Measurements from ENCODE around the gene HAVCR1.
"Not testable (repeated sequence)": the region's sequence is repeated elsewhere in the genome, so short reads cannot be mapped to it uniquely, and the experiment has no call there.

The HAVCR1 gene

DNA sequence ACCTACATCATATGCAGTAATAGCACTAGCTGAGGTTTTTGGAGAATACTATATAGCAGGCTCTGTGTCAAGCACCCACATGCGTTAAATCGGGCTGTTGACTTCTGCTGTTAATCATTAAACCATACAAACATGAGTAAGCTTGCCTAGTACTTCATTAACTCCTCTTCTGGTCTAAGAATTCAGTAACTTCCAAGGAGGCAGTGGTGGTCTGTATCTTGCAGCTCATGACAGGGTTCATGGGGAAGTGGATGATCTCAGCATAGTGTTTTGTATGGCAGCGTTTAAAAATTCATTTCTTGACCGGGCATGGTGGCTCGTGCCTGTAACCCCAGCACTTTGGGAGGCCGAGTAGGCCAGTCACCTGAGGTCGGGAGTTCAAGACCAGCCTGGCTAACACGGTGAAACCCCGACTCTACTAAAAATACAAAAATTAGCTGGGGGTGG, at the start of gene HAVCR1:
TSS of gene HAVCR1 (minus strand) at position 24 of the 447 bp plus-strand sequence. CDS start 1,173 bp downstream, outside the sequence.
- in situ Hi-C loops (cut with MboI; ENCODE audit: low sequenced_read_pairs), result no loop called here

GRCh38 chr5:157107508-157107907, 48.6 kb upstream of the HAVCR1 start:
- in situ Hi-C loops (cut with MboI; ENCODE audit: low sequenced_read_pairs), result no loop called here

GRCh38 chr5:157106630-157107461, 47.9 kb upstream of the HAVCR1 start:
- in situ Hi-C loops (cut with MboI; ENCODE audit: low sequenced_read_pairs), result no loop called here

DNA sequence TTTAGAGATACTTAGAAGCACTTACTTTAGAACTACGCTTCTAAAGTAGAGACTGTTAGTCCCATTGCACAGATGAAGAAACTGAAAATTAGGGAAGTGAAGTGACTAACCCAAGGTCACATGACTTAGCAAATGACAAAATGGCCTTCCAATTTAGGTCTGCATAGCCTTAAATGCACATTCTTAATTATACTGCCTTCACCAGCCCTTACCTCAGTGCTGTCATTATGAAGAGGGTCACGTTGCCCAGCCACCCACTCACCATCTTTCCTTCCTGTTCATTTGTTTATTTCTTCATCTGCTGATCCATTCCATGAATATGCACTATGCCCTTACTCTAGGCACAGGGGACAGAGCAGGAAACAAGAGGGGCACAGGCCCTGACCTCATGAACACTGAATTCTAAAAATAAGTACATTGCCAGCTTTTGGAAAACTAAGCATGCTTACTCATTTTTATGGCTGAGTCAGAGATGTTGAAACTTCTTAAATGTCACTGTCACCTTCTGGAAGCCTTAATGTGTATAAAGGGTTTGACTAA, 41.3 kb upstream of the HAVCR1 start:
- in situ Hi-C loops (cut with MboI; ENCODE audit: low sequenced_read_pairs), result no loop called here

DNA sequence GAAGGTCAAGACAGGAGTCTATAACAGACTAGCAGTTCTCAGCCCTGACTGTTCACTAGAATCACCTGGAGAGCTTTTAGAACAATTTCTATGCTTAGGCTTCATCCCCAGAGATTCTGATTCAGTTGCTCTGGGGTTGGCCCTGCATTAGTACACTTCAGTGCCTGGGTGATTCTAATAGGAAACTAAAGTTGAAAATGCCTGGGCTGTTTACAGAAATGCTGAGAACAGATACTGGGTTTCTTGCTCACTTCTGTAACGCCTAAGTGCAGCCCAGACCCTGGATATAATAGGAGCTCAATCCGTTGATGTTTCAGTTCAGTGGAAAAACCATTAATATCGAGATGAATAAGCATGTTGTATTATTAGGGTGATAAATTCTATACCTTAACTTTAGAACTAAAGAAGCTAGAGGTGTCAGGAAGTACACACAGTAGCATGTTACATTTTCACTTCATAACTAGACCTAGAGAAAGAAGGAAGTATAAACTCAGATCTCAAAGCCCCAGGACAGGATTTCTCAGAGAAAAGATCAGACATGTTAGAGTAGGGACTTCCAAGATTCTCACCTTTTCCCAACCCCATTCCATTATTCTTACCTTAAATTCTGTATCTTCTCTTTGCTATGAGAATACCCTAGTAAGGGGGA, 29.6 kb upstream of the HAVCR1 start:
- in situ Hi-C loops (cut with MboI; ENCODE audit: low sequenced_read_pairs), result no loop called here

DNA sequence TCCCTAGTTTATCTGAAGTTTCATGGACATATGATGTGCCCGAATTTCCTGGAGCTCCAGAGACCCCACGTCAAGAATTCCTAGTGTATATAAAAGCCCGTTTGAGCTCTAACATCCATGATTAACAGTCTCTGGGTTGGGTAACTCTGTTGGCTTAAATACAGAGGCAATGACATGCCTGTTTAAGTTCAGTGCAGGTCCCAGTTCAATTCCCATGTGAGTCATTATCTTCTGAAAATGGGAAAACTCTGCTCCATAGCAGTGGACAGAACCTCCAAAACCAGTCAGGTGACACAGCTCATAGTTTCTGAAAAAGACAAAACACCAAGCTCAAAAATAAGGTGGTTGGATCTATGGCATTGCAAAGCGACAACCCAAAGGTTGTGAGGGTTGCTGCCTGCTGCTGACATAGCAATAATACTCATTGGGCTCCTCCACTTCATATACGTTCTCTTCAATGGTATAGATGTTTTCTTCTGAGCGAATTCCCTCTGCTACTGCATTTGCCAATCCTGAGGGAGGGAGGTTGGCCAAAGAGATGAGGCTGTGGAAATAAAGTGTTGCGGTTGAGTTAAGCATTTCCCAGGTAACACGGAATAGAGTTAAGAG, 27.9 kb upstream of the HAVCR1 start:
- in situ Hi-C loops (cut with MboI; ENCODE audit: low sequenced_read_pairs), result no loop called here

DNA sequence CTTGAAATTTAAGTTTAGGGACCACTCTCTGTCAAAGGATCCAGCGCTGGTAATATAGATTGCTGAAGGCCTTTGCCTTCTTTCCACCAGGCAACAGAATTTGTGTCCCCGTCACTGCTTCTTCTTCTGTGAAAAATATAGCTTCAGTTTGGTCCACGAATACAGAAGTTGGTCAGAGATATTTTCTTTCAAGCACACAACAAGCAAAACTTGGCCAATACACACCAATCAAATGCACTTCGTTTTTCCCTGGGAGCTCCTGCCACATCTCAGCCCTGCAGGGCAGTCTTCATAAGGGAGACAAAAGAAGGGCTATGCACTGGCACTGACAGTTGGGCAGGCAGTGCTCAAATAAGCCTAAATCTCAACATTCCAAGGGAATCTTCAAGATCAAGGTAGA, 27.0 kb upstream of the HAVCR1 start:
- in situ Hi-C loops (cut with MboI; ENCODE audit: low sequenced_read_pairs), result no loop called here

DNA sequence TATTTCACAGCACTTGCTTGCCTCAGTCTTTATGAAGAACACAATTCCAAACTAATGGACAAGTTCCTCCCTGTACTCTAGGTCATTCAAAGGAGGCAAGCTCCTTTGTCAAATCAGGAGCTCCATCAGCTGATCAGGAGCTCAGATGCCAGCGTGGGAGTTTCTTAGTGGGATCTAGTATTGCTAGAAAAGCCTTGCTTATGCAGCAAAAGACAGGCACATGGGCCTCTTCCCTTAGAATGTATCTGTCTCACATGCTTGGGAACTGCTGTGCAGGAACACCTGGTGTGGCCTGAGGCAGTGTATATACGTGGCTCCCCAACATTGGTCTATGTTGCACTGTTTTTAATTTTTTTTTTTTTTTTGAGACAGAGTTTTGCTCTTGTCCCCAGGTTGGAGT, 21.4 kb upstream of the HAVCR1 start:
- in situ Hi-C loops (cut with MboI; ENCODE audit: low sequenced_read_pairs), result no loop called here

DNA sequence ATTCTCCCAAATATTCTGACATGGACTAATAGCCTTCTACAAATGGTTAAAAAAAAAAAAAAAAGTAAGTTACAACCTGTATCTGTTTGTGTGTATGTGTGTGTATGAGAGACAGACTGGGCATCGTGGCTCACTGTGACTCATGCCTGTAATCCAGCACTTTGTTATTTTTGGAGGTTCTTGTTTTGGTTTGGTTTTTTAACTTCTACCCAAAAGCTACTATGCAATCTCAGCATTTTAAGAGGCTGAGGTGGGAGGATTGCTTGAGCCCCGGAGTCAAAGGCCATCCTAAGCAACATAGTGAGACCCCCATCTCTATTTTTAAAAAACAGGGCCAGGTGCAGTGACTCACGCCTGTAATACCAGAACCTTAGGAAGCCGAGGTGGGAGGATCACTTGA, 17.6 kb upstream of the HAVCR1 start:
- in situ Hi-C loops (cut with MboI; ENCODE audit: low sequenced_read_pairs), result no loop called here

- in situ Hi-C loops (cut with MboI; ENCODE audit: low sequenced_read_pairs), result no loop called here
Measured at GRCh38 chr5:157072508-157072907, 13.6 kb upstream of the HAVCR1 start.

- in situ Hi-C loops (cut with MboI; ENCODE audit: low sequenced_read_pairs), result no loop called here
Measured at GRCh38 chr5:157069949-157070348, 11.0 kb upstream of the HAVCR1 start.

DNA sequence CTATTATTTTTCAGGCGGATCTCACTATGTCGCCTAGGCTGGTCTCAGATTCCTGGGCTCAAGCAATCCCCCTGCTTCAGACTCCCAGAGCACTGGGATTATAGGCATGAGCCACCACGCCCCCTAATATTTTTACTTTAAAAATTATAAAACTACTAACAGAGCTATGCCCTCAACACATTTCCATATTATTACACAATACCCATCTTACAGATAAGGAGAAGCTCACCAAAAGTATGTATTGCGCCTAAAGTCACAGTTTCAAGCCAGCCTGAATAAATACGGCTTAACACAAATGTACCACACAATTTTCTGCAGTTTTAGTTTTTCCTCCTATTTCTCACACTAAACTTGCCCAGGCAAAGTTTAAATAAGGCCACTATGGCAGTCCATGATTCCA, 9.9 kb upstream of the HAVCR1 start:
- in situ Hi-C loops (cut with MboI; ENCODE audit: low sequenced_read_pairs), result no loop called here

GRCh38 chr5:157068339-157068738, 9.4 kb upstream of the HAVCR1 start:
- in situ Hi-C loops (cut with MboI; ENCODE audit: low sequenced_read_pairs), result no loop called here

- in situ Hi-C loops (cut with MboI; ENCODE audit: low sequenced_read_pairs), result no loop called here
Measured at GRCh38 chr5:157067005-157067404, 8.1 kb upstream of the HAVCR1 start.

DNA sequence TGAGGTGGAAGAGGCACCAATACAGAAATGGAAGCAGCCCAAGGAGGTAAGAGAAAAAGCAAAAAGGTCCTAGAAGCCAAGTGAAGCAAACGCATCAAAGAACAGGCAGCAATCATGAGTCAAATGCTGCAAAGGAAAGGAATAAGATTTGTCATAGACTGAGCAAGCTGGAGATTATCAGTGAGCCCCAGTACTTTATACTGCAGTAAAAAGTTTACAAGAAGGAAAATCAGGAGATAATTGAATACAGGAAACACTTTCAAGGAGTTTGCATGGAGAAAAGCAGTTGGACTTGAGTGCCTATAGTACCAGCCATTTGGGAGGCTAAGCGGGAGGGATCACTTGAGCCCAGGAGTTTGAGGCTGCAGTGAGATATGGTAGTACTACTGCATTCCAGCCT, 7.2 kb upstream of the HAVCR1 start:
- in situ Hi-C loops (cut with MboI; ENCODE audit: low sequenced_read_pairs), result no loop called here

GRCh38 chr5:157063776-157064430, 5.0 kb upstream of the HAVCR1 start:
- in situ Hi-C loops (cut with MboI; ENCODE audit: low sequenced_read_pairs), result no loop called here

DNA sequence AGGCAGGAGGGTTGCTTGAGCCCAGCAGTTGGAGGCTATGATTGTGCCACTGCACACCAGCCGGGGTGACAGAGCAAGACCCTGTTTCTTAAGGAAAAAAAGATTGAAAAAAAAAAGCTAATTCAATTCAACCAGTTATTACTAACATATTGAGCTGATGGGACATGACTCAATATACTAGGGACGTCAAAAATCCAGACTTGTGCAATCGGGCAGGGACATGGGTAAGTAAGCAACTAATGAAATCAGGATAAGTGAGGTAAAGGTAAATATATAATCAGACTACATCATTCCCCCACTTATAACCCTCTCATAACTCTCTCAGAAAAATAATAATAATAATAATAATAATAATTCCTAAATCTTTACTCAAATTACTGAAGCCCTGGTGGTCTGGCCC, 975 bp upstream of the HAVCR1 start:
- in situ Hi-C loops (cut with MboI; ENCODE audit: low sequenced_read_pairs), result no loop called here

DNA sequence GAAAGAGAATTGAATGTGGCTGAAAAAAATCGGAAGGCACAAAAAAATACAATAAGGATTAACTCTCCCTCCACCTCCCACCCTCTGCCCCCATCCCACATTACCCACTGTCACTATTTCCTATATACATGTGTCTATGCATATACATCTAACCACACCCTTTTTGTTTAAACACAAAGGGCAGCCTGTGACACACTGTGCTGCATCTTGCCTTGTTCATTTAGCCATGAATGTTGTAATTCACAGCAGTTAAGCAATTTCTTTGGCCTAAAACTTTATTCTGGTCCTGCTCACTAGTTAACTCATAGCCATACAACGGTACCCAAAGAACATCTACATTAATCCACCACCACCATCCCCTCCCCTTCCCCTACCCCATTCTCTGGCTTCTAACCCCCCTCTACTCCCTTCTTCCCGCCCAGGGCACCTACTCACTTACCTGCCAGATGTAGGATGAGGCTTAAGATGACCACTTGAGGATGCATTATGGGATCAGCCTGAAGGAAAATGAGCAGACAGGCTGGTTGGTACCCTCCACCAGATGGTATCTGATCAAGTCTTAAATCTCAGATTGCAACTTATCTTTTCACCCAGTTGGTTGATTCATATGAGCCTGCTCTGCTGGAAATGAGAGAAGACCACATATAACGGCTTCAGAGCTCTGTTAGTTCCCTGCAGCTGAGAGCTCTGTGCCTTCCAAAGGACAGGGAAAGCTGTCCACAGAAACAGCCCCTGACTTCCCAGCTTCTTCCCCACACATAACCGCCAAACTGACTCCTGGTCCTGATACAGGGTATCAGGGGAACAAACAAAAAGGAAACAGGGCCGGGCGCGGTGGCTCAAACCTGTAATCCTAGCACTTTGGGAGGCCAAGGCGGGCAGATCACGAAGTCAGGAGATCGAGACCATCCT, 1.2 kb downstream of the HAVCR1 start:
- in situ Hi-C loops (cut with MboI; ENCODE audit: low sequenced_read_pairs), result no loop called here

GRCh38 chr5:157056848-157057247, 2.1 kb downstream of the HAVCR1 start:
- in situ Hi-C loops (cut with MboI; ENCODE audit: low sequenced_read_pairs), result not testable (repeated sequence)

DNA sequence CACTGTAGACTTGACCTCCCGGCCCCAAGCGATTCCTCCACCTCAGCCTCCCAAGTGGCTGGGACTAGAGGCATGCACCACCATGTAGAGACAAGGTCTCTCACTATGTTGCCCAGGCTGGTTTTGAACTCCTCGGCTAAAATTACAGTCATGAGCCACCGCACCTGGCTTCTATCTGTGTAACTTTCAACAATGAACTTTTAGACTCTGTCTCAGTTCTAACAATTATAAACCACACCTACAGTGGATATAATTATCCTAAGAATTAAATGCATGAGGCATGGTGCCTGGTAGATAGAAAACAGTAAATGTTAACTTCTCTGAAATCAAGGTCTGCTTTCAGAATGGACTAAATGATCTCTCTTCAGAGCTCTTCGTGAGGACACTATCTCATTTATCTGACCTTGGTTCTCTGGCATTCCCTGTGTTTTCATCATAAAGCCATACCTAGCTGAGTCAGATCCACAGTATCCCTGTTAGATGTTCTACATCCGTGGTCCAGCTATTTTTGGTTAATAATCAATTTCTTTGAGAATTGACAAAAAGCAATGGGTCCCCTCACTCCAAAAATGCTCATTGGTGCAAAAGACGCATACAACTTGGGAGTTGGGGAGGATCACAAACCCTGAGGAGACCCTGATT, 7.2 kb downstream of the HAVCR1 start:
- in situ Hi-C loops (cut with MboI; ENCODE audit: low sequenced_read_pairs), result no loop called here

Data from HL-60/S4 treated with retinoic acid at 250 ng/mL for 4 days and 3 days (cell line).